ENCODE measurements around the gene PRLR.
"Not testable (repeated sequence)": the region's sequence is repeated elsewhere in the genome, so short reads cannot be mapped to it uniquely, and the experiment has no call there.

The PRLR gene

GRCh38 chr5:35195472-35195852 is 34.8 kb downstream of the PRLR start:
- TF ChIP-seq ZFX (IDR thresholded peaks at IDR 0.05; ENCODE audit: borderline replicate concordance) (no peak), CTCF (IDR thresholded peaks at IDR 0.05) (no peak)
- no peak overlapping the region for H3K27ac ChIP-seq

- TF ChIP-seq ZFX (IDR thresholded peaks at IDR 0.05; ENCODE audit: borderline replicate concordance) (no peak), CTCF (IDR thresholded peaks at IDR 0.05) (no peak)
Measured at GRCh38 chr5:35194635-35195471, 35.4 kb downstream of the PRLR start.

GRCh38 chr5:35192506-35192905 is 37.8 kb downstream of the PRLR start:
- no peak overlapping the region for H3K27ac ChIP-seq
- TF ChIP-seq CTCF (IDR thresholded peaks at IDR 0.05): no peak
- no peak for TF ChIP-seq ZFX (IDR thresholded peaks at IDR 0.05; ENCODE audit: borderline replicate concordance)

More at GRCh38 chr5:35194635-35195471, 35.4 kb downstream of the PRLR start:
- no peak overlapping the region for H3K27ac ChIP-seq

- not testable (repeated sequence) for H3K27ac ChIP-seq
Measured at GRCh38 chr5:35189801-35190200, 40.5 kb downstream of the PRLR start.

- H3K27ac ChIP-seq: peak overlapping the region; percentile 42
- TF ChIP-seq CTCF (IDR thresholded peaks at IDR 0.05): no peak
- TF ChIP-seq ZFX (IDR thresholded peaks at IDR 0.05; ENCODE audit: borderline replicate concordance): no peak
Measured at GRCh38 chr5:35188031-35188457, 42.2 kb downstream of the PRLR start.

- peak overlapping the region; percentile 42 for H3K27ac ChIP-seq
Measured at GRCh38 chr5:35187621-35188020, 42.7 kb downstream of the PRLR start.

- TF ChIP-seq CTCF (IDR thresholded peaks at IDR 0.05): no peak
- TF ChIP-seq ZFX (IDR thresholded peaks at IDR 0.05; ENCODE audit: borderline replicate concordance): no peak
- H3K27ac ChIP-seq: no peak overlapping the region
Measured at GRCh38 chr5:35186749-35187148, 43.5 kb downstream of the PRLR start.

GRCh38 chr5:35185518-35185917 is 44.8 kb downstream of the PRLR start:
- TF ChIP-seq ZFX (IDR thresholded peaks at IDR 0.05; ENCODE audit: borderline replicate concordance): no peak
- no peak overlapping the region for H3K27ac ChIP-seq

- H3K27ac ChIP-seq: no peak overlapping the region
Measured at GRCh38 chr5:35183556-35183955, 46.7 kb downstream of the PRLR start.

More at GRCh38 chr5:35183556-35183955, 46.7 kb downstream of the PRLR start:
- peak; percentile 26; the same call in 1 of the 2 replicates for TF ChIP-seq CTCF (IDR thresholded peaks at IDR 0.05)
- no peak for TF ChIP-seq ZFX (IDR thresholded peaks at IDR 0.05; ENCODE audit: borderline replicate concordance)

Measured in 22Rv1 (cell line).